HG03135 (cell line): Measurements from ENCODE around the gene TMEM40.
"Not testable (repeated sequence)": the region's sequence is repeated elsewhere in the genome, so short reads cannot be mapped to it uniquely, and the experiment has no call there.

Experiments used
- ATAC-seq: cut with Tn5 transposase; IDR thresholded peaks from one replicate; pipeline ENCODE4 v1.9.1; 2021; ENCODE audit warnings: mild to moderate bottlenecking, moderate library complexity; ENCODE audit not compliant: unreplicated experiment

The TMEM40 gene

DNA sequence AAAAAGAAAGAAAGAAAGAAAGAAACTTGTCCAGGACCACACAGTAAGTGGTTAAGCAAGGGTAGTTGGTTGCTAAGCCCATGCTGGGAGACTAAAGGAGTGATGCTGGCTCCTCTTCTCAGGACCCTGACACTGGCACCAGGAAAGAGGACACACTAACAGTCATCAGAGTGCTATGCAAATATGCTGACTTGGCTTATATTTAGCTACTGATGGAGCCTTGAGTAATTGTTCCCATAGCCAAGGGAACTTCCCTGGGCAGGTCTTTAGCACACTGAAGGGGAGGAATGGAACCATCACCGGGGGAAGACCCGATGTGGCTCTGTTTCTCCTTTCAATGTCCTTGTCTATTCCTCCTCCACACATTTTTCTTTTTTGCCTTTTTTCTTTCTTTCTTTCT, 6.2 kb downstream of the TMEM40 start:
- no peak for ATAC-seq

DNA sequence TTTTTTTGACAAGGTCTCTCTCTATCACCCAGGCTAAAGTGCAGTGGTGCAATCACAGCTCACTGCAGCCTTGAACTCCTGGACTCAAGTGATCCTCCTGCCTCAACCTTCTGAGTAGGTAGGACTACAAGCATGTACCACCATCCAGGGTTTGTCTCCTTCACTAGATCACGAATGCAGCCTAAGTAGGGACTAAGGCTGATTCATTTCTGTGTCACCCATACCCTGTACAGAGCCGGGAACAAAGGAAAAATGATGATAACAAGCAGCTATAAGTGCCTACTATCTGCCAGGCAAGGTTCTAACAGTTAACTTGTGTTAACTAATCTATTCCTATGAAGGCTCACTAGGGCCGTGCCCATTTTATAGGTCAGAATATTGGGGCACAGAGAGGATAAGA, 7.0 kb downstream of the TMEM40 start:
- ATAC-seq = no peak

DNA sequence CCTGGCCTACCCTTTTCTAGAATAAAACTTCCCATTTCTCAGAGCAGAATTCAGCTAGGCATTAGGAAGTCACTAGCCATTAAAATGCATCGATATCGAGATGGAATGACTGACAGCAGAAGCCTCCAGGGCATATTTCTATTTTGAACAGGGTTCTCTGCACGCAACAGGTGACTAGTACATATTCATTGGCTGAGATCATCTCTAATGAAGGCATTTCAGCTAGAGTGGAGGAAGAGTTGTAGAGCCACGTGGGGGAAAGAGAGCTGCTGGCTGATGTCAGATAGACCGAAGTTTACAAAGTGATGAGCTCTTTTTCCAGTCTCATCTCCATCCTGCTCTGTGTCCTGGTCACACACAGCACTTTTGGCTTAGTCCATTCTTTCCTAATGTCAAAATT, 7.5 kb downstream of the TMEM40 start:
- no peak for ATAC-seq

DNA sequence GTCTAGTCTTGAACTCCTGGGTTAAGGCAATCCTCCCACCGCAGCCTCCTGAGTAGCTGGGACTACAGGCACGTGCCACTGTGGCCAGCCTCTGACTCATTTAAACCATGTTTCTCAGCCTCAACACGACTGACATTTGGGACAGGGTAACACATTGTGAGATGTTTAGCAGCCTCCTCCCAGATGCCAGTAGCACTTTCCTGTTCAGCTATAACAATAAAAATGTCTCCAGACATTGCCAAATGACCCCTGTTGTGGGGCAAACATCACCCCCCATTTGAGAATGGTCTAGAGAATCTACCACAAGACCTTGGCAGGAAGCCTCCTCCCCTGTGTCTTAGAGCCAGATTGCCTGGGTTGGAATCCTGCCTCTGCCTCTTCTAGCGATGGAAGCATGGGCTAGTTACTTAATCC, 8.4 kb downstream of the TMEM40 start:
- no peak for ATAC-seq

DNA sequence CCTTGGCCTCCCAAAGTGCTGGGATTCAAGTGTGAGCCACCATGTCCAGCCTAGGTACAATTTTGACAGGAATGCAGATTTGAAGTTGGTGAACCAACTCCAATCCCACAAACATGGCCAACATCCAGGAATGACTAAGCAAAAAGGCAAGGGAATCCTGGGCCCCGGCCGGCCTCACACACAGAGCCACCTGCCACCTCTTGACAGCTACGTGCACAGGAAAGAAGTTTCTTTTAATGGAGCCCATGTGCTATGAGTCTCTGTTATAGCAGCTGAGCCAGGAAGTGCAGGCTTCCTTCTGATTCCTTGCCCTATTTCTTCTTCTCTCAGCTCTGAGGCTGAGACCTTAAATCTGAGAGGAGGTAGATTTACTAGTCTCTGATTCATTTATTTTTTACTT, 8.8 kb downstream of the TMEM40 start:
- ATAC-seq = no peak

DNA sequence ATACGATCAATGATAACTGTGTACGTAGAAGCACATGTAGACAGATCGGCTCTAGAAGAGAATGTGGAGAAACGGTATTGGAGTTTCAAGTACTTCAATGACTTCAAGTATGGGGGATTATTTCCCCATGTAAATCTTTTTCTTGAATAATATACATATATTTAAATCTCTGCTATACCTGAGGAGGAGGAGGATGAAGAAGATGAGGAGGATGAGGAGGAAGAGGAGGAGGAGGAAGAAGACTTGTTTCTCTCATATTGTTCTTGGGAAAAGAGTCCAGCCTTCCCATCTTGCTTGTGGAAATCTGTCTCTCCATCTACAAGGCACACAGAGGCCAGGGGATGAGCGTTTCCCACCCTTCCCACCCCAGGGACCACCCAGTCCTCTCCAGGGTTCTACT, 10.6 kb downstream of the TMEM40 start:
- ATAC-seq = no peak

DNA sequence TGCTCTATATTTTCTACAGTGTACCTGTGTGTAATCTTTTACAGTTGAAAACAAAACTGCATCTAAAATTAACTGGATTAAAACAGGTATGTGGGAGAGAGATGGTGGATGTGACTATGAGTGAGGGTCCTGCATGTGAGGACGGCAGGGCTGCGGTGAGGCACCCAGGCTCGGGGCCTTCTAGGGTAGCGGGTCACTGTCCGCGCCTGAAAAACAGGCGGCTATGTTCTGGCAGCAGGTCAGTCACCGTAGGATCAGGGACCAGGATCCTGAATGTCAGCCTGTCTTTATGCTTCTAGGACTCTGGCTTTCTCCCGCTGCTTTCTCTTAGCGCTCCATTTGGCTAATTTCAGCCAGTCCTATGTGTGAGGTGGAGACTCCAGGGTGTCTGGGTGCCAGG, 12.6 kb downstream of the TMEM40 start:
- no peak for ATAC-seq

DNA sequence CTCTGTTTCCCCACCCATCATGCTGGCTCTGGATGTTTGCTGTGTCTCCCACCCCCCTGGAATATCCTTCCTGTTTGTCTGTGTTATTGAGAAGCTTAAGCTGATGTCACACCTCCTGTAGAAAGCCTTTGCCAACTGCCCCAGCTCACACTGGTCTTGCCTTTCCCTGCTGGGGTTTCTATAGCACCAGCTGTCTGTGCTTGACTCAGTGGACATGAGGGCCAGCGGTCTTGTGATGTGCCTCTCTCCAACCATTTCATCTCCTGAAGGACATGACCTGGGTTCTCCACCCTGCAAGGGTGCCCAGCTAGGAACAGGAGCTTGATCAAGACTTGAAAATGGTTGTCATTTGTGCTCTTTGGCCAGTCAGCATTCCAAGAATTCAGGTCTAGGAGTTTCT, 14.7 kb downstream of the TMEM40 start:
- no peak for ATAC-seq

DNA sequence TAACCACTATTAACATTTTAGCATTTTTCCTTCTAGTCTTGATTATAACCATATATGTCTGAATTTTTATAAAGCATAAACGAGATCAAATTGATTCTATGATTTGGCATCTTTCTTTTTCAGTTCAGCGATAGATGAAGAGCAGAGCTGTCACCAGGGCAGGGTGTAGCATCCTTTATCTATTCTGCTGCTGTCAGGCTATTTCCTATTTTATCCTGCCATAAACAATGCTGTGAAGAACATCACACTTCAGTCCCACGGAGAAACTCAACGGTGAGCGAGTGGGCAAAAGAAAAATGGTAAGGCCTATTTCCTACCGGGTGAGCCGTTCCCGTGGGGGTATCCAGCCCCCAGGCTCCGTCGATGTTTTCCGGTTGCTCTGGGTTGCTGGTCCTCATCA, 15.5 kb downstream of the TMEM40 start:
- no peak for ATAC-seq

DNA sequence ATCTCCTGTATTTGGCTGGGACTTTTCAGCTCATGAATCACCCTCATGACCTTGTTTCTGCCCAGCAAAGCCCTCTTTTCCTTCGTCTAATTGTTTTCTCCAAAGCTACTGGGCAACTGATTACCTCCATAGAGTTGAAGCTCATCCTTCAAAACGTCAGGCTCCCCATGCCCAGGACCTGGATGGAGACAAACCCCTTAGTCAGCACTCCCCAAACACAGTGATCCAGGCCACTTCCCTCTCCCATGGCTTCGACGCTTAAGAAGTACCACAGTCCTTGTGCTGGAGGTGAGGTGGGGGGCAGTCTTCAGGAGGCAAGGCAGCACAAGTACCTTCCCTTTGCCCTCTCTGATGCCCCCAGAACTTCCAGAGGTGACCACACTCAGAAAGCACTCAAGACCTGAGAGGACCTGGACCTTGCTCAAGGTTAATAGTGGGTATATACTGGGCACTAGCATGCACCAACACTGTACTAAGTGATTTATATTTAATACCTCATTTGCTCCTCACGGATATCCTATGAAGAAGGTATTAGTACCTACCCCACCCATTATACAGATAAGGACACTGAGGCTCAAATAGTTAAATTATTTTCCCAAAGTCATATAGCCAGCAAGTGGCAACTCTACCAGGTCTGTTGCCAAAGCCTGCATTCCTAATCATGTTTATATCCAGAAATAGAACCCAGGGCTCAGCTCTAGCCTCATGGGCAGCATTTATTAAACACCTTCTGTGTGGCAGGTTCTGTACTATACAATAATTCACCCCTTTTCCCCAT, 16.5 kb downstream of the TMEM40 start:
- no peak for ATAC-seq

DNA sequence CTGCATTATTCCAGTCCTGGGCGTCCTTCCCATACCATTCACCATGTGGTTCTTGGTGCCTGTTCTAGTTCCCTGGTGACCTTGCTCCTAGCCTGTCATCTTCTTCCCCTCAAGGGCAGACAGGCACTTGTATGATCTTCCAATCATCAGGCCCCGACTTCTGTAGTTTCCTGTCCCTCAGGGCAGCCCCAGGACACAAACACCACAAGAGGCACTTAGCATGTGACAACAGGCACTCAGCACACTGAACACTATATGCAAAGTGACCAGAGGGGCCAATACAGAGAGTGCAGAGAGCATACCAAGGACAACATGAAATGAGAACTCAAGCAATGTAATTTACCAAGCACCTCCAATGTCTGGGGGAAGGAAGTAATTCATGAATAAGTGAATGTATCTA, 17.9 kb downstream of the TMEM40 start:
- no peak for ATAC-seq

DNA sequence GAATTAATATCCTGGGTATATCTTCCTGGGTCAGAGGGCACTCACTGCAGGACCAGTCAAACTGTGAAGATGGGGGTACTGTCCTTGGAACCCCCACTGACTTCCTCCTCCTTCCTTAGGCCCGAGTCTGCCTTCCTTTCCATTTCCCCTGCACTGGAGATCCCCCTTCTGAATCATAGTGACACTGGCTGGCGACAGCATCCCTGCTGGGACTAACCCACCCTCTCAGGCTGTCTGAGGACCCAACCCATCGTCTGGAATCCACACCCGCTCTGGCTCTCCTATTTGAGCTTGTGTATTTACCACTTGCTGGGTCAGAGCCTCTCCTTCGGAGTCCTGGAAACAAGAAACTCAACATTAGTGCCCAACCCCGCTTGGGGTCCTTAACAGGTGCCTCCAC, 21.2 kb downstream of the TMEM40 start:
- no peak for ATAC-seq

DNA sequence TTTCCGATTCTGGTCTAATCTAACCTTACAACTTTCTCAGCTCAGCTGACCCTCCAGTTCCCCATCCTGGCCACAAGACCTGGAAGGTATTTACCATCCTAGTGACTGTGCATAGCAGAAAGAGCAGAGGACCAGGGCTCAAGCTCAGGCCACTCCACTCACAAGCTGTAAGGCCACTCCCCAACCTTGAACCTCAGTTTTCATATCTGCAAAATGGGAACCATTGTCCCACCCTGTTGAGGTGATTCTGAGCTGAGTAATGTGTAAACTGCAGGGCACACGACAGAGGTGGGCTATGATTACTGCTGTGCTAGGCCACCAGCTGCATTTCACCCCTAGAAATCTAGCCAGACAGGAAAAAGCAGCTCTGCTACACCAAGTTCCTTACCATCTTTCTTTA, 21.7 kb downstream of the TMEM40 start:
- ATAC-seq = no peak

DNA sequence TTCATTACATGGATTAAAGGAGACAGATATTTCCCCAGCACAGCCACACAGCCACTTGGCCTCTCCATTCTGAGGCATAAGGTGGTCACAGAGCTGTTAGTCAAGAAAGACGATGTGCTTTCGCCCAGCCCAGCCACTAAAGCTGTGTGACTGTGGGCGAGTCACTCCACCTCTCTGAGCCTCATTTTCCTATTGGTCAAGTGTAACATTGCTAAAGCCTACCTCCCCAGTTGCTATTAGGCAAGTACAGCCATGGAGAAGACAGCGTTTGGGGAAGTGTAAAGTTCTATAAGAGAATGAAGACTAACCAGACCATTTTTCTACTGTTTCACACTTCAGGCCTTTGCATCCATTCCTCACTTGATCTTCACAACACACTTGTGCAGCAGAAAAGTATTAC, 24.1 kb downstream of the TMEM40 start:
- ATAC-seq = no peak

DNA sequence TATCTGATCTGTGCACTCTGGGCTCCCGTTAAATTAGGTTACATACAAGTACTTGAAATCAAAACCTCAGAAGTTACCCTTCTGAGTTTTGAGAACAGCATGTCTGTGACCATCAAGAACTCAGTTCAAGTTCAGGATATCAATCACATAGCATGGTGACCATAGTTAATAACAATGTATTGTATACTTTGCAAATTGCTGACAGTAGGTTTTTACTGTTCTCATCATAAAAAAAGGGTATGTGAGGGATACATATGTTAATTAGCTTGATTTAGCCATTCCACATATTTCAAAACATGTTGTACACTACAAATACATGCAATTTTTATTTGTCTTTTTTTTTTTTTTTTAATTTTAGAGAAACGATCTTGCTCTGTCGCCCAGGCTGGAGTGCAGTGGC, 25.5 kb downstream of the TMEM40 start:
- ATAC-seq = no peak

DNA sequence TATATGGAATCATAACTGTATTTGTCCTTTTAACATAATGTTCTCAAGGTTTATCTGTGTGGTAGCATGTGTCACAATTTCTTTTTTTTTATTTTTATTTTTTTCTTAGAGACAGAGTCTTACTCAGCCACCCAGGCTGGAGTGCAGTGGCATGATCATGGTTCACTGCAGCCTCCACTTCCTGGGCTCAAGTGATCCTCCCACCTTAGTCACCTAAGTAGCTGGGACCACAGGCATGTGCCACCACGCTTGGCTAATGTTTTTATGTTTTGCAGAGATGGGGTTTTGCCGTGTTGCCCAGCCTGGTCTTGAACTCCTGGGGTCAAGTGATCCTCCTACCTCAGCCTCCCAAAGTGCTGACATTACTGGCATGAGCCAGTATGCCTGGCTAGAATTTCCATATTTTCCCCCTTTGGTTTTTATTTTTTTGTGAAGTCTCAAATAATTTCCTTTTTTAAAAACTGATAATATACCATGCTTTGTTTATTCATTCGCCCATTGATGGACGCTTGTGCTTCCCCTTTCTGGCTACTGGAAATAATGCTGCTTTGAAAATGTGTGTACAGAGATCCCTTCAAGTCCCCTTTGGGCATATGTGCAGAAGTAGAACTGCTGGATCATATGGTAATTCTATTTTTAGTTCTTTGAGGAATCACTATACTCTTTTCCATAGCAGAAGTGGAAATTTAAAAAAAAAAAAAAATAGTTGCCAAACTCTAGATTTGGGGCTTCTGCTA, 28.4 kb downstream of the TMEM40 start:
- ATAC-seq = no peak

DNA sequence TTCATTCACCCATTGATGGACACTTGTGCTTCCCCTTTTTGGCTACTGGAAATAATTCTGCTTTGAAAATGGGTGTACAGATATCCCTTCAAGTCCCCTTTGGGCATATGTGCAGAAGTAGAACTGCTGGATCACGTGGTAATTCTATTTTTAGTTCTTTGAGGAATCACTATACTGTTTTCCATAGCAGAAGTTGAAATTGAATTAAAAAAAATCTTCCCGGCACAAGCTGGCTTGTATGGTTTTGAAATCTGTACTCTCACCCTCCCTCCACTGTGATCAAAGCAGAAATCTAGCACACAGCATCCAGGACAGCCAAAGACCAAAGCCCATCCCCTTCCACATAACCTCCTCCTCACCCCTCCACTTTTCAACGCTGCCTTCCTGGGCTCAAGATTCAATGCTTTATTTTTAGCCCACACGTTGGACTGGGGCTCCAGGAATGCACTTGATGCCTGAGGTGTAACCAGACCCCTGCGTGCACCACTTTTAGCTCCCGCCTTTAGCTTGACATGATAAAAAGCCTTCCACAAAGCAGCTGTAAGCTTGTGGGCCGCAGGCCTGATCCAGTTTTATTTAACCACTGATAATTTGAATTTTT, 29.9 kb downstream of the TMEM40 start:
- no peak for ATAC-seq

DNA sequence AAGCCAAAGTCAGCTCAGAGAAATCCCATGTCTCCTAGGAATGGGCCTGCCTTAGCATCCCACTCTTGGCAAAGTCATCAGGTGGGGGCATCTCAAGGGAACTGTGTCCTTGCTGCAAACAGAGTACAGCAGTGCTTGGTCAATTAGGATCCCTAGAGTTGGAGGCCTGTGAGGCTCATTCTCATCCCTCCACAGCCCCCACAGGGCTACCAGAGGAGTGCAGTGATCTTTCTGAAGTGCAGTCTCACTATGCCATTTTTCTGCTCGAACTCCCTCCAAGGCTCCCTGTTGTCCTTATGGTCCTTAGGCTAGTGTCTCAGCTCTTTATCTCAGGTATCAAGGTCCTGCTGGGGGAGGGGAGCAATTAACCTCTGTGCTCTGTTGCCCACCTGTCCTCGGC, 31.1 kb downstream of the TMEM40 start:
- ATAC-seq = no peak

DNA sequence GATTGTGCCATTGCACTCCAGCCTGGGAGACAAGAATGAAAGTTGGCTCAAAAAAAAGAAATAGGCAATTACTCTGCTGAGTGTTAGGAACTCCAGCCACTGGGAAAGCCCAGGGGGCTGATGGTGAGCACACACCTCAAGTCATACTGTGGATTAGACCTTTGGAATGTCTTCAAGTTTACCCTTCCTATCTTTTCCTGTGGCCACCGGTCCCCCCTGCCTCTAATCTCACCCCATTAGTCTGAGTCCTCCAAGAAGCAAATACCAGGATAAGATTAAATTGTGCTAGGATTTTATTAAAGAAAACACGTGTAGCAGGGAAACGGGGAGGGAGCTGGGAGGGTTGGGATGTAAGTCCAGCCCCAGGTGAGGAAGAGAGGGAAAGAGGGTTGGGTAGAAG, 31.6 kb downstream of the TMEM40 start:
- no peak for ATAC-seq

DNA sequence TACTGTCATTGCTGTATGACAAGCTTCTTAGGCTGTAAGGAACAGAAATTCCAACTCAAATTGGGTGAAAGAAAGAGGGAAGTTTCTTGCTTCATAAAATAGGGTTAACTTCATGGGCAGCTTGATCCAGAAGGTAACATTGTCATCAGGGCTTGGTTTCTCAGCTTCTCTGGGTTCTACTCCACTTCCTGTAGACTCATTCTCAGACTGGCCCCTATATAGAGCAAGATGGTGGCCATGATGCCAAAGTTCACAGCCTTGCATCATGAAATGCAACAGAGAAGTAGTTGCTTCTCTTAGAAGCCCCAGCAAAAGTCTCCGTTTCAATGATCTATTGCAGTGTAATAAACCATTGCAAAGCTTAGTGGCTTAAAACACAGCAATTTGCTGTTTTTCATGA, 33.6 kb downstream of the TMEM40 start:
- no peak for ATAC-seq

DNA sequence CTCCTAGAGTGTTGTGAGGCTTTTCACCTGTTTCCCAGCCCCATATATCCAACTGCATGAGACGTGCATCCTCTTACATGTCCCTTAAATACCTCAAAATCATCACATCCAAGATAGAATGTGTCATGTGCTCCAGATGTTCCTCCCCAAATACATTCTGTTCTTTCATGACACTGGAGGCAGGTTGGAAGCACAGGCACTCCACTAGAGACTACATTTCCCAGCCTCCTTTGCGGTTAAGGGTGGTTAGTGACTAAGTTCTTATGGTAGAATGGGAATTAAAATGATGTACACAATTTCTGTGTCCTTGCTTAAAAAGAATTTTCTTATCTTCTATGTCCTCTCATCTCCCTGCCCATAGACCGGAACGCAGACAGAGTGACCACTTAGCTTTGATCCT, 34.3 kb downstream of the TMEM40 start:
- ATAC-seq = no peak

DNA sequence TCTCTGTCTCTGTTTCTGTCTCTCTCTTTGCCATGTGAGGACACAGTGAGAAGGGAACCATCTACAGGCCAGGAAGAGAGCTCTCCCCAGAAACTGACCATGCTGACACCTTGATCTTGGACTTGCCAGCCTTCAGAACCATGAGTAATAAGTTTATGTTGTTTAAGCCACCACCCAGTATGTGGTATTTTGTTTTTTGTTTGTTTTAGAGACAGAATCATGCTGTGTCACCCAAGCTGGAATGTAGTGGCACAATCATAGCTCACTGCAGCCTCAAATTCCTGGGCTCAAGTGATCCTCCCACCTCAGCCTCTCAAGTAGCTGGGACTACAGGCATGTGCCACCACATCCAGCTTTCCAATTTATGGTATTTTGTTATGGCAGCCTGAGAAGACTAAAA, 35.7 kb downstream of the TMEM40 start:
- not testable (repeated sequence) for ATAC-seq
